Measurements from ENCODE around the gene SPANXN4.

SPANXN4 gene

DNA sequence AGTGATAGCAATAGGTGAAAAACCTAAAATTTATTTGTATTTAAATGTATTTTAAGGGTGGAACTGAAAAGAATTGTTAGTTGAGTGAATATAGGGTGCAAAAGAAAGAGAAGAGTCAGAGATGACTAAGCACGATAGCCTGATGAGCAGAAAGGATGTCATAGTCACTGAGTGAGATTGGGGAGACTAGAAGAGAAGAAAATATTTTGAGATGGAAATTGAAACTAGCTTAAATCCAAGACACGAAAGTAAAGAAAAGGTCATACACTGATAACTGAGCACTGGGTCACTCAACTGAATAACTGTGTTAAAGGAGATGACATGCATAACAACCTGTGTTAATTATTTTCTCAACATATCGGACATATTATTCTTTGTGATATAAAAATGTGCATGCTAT is 55.5 kb downstream of the SPANXN4 start:
- H4K20me1 ChIP-seq (ENCODE audit: control insufficient read depth, insufficient read depth, low read depth, low read length), result no peaks in the 10 kb centered on the region
- no peak overlapping the region for H3K27ac ChIP-seq (ENCODE audit: low read depth, low read length)
- no peaks in the 10 kb centered on the region for H3K9me2 ChIP-seq (replicated peaks; ENCODE audit: control insufficient read depth, low read length)
- no peaks in the 10 kb centered on the region for H3K36me3 ChIP-seq (ENCODE audit: control insufficient read depth, low read length)
- no peaks in the 10 kb centered on the region for H3K4me1 ChIP-seq (ENCODE audit: control insufficient read depth, low read length)
- H3K79me2 ChIP-seq (ENCODE audit: control insufficient read depth, low read length), result no peaks in the 10 kb centered on the region
- no peaks in the 10 kb centered on the region for H3F3A ChIP-seq (ENCODE audit: control insufficient read depth, insufficient read depth)
- no peak overlapping the region for H3K4me2 ChIP-seq (ENCODE audit: low read length)
- H3K9me3 ChIP-seq (ENCODE audit: control insufficient read depth, insufficient read depth, low read length), result no peaks in the 10 kb centered on the region
- no peaks in the 10 kb centered on the region for H3K27me3 ChIP-seq (ENCODE audit: control insufficient read depth, low read length)
- no peak for TF ChIP-seq EZH2phosphoT487 (IDR thresholded peaks at IDR 0.05; ENCODE audit: borderline replicate concordance, low read length)
- TF ChIP-seq, protein P1, sequence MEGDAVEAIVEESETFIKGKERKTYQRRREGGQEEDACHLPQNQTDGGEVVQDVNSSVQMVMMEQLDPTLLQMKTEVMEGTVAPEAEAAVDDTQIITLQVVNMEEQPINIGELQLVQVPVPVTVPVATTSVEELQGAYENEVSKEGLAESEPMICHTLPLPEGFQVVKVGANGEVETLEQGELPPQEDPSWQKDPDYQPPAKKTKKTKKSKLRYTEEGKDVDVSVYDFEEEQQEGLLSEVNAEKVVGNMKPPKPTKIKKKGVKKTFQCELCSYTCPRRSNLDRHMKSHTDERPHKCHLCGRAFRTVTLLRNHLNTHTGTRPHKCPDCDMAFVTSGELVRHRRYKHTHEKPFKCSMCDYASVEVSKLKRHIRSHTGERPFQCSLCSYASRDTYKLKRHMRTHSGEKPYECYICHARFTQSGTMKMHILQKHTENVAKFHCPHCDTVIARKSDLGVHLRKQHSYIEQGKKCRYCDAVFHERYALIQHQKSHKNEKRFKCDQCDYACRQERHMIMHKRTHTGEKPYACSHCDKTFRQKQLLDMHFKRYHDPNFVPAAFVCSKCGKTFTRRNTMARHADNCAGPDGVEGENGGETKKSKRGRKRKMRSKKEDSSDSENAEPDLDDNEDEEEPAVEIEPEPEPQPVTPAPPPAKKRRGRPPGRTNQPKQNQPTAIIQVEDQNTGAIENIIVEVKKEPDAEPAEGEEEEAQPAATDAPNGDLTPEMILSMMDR (IDR thresholded peaks at IDR 0.05; ENCODE audit: low read depth, low read length, poor library complexity, severe bottlenecking), result no peak
- H3K4me3 ChIP-seq (ENCODE audit: low read length), result no peak overlapping the region

DNA sequence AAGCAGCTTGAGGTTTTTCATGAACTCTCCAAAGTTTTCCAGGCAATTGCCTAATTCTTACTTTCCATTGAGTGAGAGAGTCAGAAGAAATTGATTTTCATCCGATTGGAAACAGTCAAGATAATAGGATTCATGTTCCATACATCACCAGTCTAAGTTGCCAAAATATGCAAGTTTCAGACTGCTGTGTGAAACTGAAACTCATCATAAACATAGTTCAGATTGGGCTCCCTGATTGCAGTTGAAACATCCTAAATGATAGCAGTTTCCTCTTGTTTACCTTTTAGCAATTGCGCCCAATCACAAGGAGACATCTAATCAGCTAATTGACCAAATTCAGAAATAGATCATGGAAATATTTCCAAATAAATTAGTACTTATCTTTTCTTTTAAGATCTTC is 56.8 kb downstream of the SPANXN4 start:
- Histone ChIP-seq H3K4me2 (ENCODE audit: low read length) (no peak overlapping the region), H3K79me2 (ENCODE audit: control insufficient read depth, low read length) (no peaks in the 10 kb centered on the region), H3F3A (ENCODE audit: control insufficient read depth, insufficient read depth) (no peaks in the 10 kb centered on the region), H3K4me1 (ENCODE audit: control insufficient read depth, low read length) (no peaks in the 10 kb centered on the region), H3K27ac (ENCODE audit: low read depth, low read length) (no peak overlapping the region), H3K9me3 (ENCODE audit: control insufficient read depth, insufficient read depth, low read length) (no peaks in the 10 kb centered on the region), H4K20me1 (ENCODE audit: control insufficient read depth, insufficient read depth, low read depth, low read length) (no peaks in the 10 kb centered on the region), H3K36me3 (ENCODE audit: control insufficient read depth, low read length) (no peaks in the 10 kb centered on the region), H3K27me3 (ENCODE audit: control insufficient read depth, low read length) (no peaks in the 10 kb centered on the region), H3K9me2 (replicated peaks; ENCODE audit: control insufficient read depth, low read length) (no peaks in the 10 kb centered on the region), H3K4me3 (ENCODE audit: low read length) (no peak overlapping the region)
- TF ChIP-seq EZH2phosphoT487 (IDR thresholded peaks at IDR 0.05; ENCODE audit: borderline replicate concordance, low read length), result no peak
